CD4-positive, alpha-beta T cell treated with Interleukin-6 at 100 ng/mL for 8 hours (primary cell): ENCODE results near the gene FAM167B.

Experiments
- DNase-seq: peaks from one replicate; pipeline ENCODE4 v3.0.0-alpha.2; 2020; ENCODE audit warnings: mixed read lengths, low spot score

The FAM167B gene

GRCh38 chr1:32246888-32247273, at the start of gene FAM167B:
TSS of gene FAM167B (plus strand) at chr1:32247222. CDS start at chr1:32247422, 200 bp downstream.
- no peak for DNase-seq

GRCh38 chr1:32197837-32198236, 49.2 kb upstream of the FAM167B start:
- no peak for DNase-seq

- DNase-seq: no peak
These were observed 48.6 kb upstream of the FAM167B start for GRCh38 chr1:32198237-32199042.

- DNase-seq: no peak
These were observed 47.8 kb upstream of the FAM167B start for GRCh38 chr1:32199043-32199716.

- no peak for DNase-seq
These were observed 47.3 kb upstream of the FAM167B start for GRCh38 chr1:32199717-32200072.

GRCh38 chr1:32200226-32201010, 46.6 kb upstream of the FAM167B start, which contains the start of gene CCDC28B:
TSS of gene CCDC28B (plus strand) at chr1:32200595. CDS start at chr1:32201936, 1,341 bp downstream.
- peak; percentile 41 for DNase-seq

- DNase-seq: peak; percentile 78
These were observed 45.8 kb upstream of the FAM167B start for GRCh38 chr1:32201011-32201855.

GRCh38 chr1:32204943-32205361, 42.1 kb upstream of the FAM167B start:
- no peak for DNase-seq

- peak; percentile 83 for DNase-seq
These were observed 41.3 kb upstream of the FAM167B start, which contains the start of gene IQCC for GRCh38 chr1:32205401-32206370. TSS of gene IQCC (plus strand) at chr1:32205671. CDS start at chr1:32205682, 11 bp downstream.

- DNase-seq: no peak
These were observed 38.6 kb upstream of the FAM167B start for GRCh38 chr1:32208469-32208868.

- no peak for DNase-seq
These were observed 38.1 kb upstream of the FAM167B start, which contains the start of gene DCDC2B for GRCh38 chr1:32208891-32209328. TSS of gene DCDC2B (plus strand) at chr1:32209089. CDS start at chr1:32209094, 5 bp downstream.

GRCh38 chr1:32215629-32216480, 31.2 kb upstream of the FAM167B start:
- peak; percentile 60 for DNase-seq

- DNase-seq: no peak
These were observed 30.5 kb upstream of the FAM167B start for GRCh38 chr1:32216566-32216965.

GRCh38 chr1:32219022-32219421, 28.0 kb upstream of the FAM167B start:
- DNase-seq: no peak

GRCh38 chr1:32220746-32221580, 26.1 kb upstream of the FAM167B start:
- DNase-seq: no peak

- DNase-seq: no peak
These were observed 25.4 kb upstream of the FAM167B start for GRCh38 chr1:32221581-32221979.

GRCh38 chr1:32221980-32222755, 24.9 kb upstream of the FAM167B start, which contains the start of the genes EIF3I and TMEM234:
TSS of gene EIF3I (plus strand) at chr1:32222407. CDS start at chr1:32222442, 35 bp downstream.
TSS of gene TMEM234 (minus strand) at chr1:32222353. CDS start at chr1:32222322, 31 bp downstream.
- peak; percentile 91 for DNase-seq
